Activated CD8-positive, alpha-beta T cell treated with anti-CD3 and anti-CD28 coated beads, Interleukin-2, amount 10 ng/mL, durations not matched to agents 7 days and 5 days (primary cell): ENCODE results near the gene ASS1. TPM values are rescaled to one million over a fixed set of nuclear protein-coding genes. Genes with fewer than 3 reads are reported as not detected.

Experiments used
- total RNA-seq, 2 experiments: library from RNA; stranded (reverse); gene quantifications; one replicate each; pipeline ENCODE4 v1.2.3, GENCODE V29; 2021

ASS1 gene
- total RNA-seq, 2 experiments from 2014 or later: 1.8 to 3.1 TPM

Other genes with a start within 250 kb of the ASS1 start
- gene HMCN2, start 179.2 kb upstream of the ASS1 start, total RNA-seq: not detected
- 10 to 100 TPM; 36.4 to 40.8 TPM for gene FUBP3, start 134.6 kb downstream of the ASS1 start, total RNA-seq
- not detected for gene PRDM12, start 219.6 kb downstream of the ASS1 start, total RNA-seq
- 10 to 100 TPM; 59.6 to 61.6 TPM for gene EXOSC2, start 248.8 kb downstream of the ASS1 start, total RNA-seq